Stimulated activated CD8-positive, alpha-beta memory T cell treated with anti-CD3 and anti-CD28 coated beads, Interleukin-7, amount 100 ng/mL, for 48 hours (primary cell): ENCODE data around the gene DHX34.
"Not testable (repeated sequence)": the region's sequence is repeated elsewhere in the genome, so short reads cannot be mapped to it uniquely, and the experiment has no call there.

Source experiments
- DNase-seq, 2 donors: peaks; one replicate each; pipeline ENCODE4 v3.0.0-alpha.2; 2020; ENCODE audit warnings: low read depth in 1 of 2; ENCODE audit errors: extremely low read depth in 1 of 2

DHX34 gene, protein sequence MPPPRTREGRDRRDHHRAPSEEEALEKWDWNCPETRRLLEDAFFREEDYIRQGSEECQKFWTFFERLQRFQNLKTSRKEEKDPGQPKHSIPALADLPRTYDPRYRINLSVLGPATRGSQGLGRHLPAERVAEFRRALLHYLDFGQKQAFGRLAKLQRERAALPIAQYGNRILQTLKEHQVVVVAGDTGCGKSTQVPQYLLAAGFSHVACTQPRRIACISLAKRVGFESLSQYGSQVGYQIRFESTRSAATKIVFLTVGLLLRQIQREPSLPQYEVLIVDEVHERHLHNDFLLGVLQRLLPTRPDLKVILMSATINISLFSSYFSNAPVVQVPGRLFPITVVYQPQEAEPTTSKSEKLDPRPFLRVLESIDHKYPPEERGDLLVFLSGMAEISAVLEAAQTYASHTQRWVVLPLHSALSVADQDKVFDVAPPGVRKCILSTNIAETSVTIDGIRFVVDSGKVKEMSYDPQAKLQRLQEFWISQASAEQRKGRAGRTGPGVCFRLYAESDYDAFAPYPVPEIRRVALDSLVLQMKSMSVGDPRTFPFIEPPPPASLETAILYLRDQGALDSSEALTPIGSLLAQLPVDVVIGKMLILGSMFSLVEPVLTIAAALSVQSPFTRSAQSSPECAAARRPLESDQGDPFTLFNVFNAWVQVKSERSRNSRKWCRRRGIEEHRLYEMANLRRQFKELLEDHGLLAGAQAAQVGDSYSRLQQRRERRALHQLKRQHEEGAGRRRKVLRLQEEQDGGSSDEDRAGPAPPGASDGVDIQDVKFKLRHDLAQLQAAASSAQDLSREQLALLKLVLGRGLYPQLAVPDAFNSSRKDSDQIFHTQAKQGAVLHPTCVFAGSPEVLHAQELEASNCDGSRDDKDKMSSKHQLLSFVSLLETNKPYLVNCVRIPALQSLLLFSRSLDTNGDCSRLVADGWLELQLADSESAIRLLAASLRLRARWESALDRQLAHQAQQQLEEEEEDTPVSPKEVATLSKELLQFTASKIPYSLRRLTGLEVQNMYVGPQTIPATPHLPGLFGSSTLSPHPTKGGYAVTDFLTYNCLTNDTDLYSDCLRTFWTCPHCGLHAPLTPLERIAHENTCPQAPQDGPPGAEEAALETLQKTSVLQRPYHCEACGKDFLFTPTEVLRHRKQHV

DNA sequence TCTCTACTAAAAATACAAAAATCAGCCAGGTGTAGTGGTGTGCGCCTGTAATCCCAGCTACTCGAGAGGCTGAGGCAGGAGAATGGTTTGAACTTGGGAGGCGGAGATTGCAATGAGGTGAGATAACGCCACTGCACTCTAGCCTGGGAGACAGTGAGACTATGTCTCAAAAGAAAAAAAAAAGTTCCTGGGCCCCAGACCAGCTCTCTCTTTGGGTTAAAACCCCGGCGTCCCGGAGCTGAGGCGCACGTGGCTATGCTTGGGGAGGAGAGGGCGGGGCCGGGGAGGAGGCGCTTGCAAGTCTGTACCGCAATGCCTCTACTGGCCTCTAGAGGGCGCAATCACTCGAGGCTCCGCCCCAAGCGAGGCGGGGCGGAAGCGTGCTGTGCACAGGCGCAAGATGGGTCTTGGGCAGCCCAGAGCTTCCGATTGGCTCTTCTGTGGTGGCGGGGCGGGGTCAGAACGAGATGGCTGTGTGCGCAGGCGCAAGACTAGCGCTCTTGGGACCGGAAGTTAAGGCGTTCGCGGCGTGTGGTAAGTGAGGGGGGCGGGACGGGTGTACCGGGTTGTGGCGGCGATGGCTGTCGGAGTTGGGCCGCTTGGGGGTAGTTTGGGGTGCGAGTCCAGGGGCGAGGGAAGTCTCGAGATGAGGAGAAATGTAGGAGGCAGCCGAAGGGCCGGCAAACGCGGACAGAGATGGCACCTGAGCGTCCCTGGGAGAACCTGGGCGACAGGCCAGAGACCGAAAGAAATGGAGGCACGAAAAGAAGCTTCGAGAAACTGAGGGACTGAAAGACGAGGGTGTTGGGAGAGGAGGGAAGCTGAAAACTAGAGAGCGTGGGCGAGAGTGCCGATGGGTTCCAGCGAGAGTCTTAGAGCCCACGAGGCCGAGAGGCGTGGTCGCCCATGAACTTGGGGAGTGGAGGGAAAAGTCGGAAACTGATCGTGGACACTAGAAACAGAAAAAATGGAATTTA, at the start of gene DHX34:
TSS of gene DHX34 (plus strand) at position 497 of the 977 bp plus-strand sequence. CDS start 3,716 bp downstream, outside the sequence.
- peak; percentile 97 to 99 for DNase-seq

DNA sequence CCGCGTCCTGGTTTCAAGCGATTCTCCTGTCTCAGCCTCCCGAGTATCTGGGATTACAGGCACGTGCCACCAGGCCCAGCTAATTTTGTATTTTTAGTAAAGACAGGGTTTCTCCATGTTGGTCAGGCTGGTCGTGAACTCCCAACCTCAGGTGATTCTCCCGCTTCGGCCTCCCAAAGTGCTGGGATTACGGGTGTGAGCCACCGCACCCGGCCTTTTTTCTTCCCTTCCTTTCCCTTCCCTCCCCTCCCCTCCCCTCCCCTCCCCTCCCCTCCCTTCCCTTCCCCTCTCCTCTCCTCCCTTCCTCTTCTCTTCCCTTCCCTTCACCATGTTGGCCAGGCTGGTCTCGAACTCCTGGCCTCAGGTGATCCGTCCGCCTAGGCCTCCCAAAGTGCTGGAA, 48.2 kb upstream of the DHX34 start:
- not testable (repeated sequence) for DNase-seq

DNA sequence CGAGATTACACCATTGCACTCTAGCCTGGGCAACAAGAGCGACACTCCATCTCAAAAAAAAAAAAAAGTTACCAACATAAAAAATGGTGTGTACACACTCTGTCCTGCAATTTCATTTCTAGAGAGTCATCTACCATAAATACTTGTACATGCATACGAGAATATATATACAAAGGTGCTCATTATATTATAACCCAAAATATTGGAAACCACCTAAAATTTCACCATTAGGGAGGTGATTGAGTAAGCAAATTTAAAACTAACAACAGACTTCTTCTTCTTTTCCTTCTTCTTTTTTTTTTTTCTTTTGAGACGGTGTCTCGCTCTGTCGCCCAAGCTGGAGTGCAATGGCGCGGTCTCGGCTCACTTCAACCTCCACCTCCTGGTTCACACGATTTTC, 46.9 kb upstream of the DHX34 start:
- DNase-seq: no peak

DNA sequence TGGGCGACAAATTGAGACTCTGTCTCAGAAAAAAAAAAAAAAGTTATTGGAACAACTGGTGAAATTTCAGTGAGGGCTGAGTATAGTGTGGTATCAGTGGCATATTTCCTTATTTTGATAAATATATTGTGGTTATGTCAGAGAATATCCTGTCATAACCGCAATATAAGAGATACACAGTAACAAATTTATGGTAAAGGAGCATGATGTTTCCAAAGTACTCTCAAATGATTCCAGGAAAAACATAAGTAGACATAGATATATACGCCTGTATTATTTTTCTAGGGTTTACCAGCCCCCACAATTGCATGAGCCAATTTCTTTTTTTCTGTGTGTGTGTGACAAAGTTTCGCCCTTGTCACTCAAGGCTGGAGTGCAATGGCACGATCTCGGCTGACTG, 45.1 kb upstream of the DHX34 start:
- DNase-seq: no peak

DNA sequence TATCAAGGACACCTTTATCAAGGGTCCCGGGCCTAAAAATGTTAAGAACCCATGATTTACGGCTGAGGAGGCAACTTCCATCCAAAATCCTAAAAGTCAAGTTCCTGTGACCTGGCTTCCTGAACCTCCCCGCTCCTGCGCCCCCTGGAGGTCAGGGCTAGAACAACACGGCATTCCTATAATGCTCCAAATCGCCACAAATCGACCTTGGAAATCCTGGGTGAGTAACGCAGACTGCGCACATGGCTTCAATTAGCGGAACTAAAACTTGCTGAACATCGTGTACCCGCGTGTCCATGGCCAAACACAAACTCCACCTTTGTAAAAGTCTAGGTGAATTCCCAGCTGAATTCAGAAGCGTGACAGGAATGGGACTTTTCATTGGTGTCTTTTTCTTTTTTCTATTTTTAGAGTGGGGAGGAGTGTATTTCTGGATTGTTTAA, 43.8 kb upstream of the DHX34 start:
- DNase-seq: no peak

DNA sequence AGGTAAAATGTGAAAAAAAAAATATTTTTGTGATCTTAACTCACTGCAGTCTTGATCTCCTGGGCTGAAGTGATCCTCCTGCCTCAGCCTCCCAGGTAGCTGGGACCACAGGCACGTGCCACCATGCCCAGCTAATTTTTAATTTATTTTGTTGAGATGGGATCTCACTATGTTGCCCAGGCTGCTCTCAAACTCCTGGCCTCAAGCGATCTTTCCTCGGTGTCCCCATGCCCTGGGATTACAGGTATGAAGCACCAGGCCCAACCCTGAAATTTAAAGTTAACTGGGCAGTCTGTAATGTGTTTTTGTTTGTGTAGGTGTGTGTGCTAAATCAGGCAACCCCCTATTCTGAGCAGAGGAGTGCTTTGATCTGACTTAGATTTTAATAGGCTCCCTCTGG, 42.8 kb upstream of the DHX34 start:
- no peak for DNase-seq

DNA sequence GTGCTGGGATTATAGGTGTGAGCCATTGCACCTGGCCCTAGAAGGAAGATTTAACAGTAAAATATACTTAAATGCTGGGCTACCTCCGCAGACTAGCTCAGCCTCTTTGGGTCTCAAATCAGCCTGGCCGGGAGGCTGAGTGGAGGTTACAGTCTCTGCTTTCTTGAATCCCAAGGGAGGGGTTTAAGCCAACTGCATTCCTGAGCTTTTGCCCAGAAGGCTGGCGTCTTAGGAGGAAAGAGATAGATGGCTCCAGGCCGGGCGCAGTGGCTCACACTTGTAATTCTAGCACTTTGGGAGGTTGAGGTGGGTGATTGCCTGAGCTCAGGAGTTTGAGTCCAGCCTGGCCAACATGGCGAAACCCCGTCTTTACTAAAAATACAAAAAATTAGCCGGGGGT, 40.1 kb upstream of the DHX34 start:
- no peak for DNase-seq

DNA sequence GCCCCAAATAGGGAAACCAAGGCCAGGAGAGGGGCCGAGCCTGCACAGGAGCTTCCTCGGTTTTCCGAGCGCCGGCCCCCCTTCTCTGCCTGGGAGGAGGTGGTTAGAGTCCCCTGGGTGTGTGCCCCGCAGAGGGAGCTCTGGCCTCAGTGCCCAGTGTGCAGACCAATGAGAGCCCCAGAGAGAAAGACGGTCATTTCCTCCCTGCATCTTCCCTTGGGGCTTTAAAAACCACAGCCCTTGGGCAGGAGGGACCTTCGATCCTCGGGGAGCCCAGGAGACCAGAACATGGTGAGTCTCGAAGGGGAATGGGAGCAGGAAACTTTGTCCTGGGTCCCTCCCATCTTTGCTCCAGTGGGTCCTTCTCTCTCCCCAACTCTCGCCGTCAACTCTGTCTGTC, 39.5 kb upstream of the DHX34 start, which contains the start of gene C5AR1:
TSS of gene C5AR1 (plus strand) at position 254 of the 400 bp plus-strand sequence. CDS start at position 289, 35 bp downstream.
- no peak for DNase-seq

DNA sequence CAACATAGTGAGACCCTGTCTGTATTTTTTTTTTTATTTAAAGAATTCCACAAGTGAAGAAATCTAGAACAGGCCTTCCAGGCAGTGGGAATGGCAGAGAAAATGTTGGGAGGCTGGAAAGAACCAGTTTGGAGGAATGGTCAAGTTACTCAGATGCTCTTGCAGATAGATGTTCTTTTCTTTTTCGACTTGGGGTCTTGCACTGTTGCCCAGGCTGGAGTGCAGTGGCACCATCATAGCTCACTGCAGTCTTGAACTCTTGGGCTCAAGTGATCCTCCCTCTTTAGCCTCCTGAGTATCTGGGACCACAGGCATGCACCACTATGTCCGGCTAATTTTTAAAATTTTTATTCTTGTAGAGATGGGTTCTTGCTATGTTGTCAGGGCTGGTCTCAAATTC, 38.8 kb upstream of the DHX34 start:
- no peak for DNase-seq

DNA sequence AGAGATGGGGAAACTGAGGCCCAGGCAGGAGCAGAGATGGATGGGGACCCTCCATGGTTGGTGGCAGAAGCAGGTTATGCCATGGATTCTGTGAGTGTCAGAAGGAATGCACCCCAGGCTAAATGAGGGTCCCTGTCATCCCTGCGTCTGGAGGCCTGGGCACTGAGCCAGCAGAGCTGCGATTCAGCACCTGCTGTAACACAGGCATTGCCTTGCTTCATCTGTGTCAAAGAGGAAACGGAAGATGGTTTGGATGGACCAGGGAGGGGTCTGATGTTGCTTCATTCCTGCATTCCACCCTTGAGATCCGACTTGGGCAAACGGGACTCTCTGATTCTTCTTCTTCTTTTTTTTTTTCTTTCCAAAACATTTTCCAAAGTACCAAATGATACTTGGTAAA, 38.3 kb upstream of the DHX34 start:
- no peak for DNase-seq

DNA sequence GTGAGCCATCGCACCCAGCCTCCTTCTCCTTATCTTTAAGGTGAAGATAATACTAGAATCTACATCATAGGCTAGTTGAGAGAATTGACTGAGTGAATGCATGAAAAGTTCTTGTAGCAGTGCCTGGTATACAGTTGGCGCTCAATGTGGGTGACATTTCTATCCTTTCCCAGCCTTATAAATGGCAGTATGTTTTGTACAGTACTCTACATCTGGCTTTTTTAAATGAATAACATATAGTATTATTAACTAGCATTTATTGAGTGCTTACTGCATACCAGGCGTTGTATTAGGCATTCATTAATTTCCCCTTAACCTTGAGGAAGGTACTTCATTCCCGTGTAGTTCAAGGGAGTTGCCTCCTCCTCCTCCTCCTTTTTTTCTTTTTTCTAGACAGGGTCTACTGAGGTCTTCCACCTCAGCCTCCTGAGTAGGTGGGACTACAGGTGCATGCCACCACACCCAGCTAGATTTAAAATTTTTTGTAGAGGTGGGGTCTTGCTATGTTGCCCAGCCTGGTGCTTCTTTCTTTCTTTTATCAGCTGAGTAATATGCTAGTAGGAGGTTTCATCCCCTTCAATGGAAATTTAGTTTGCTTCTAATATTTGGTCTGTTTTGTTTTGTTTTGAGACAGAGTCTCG, 36.6 kb upstream of the DHX34 start:
- no peak for DNase-seq

DNA sequence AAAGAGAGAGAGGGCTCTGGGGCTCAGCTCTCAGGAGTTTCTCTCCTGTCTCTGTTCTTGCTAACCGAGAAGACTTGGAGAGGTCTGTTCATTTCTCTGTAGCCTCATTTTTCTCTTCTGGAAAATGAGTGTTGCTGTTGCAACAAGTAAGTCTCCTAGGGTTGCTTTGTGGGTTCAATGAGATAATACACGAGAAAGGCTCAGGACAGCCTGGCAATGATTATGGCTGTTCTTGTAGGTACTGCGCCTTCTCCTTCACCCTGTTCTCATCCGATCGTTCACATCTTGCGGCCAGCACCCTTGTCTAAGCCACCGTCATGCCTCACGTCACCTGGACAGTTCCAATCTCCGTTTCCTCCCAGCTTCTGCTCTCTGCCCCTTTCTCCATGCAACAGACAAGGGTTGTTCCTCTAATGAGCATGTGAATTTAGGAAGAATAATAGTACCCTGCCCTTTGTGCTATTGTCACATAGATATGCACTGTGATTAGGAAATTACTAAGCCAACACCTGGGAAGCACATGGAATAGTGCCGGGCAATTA, 35.3 kb upstream of the DHX34 start:
- DNase-seq: no peak

DNA sequence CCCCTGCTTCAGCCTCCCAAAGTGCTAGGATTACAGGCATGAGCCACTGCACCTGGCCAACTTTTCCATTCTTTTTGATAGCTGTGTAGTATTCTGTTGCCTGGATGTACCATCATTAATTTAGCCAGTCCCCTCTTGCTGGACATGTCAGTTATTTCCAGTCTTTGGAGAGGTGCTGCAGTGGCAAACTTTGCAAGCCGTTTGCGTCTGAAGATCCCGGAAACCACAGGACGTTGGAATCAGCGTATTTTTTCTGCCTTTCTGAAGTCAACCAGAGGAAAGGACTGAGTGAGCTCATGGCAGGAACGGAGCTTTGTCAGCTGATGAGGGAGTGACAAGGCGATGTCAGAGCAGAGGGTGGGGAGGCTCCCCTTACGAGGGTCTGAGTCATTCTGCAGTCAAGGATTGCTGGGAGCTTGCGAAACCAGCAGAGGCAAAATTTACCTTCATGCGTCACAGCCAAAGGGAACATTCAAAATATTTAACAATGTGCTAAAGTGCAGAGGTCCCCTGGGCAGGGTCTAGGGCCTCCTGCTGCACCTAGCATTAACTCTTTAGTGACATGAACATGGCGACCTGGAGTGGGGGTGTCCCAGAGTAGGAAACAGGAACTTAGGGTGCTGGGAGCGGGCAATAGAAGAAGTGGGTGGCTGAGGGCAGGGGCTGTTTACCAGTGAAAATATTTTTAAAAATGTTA, 33.8 kb upstream of the DHX34 start:
- DNase-seq: peak in 1 of 2 donors; percentile 42

DNA sequence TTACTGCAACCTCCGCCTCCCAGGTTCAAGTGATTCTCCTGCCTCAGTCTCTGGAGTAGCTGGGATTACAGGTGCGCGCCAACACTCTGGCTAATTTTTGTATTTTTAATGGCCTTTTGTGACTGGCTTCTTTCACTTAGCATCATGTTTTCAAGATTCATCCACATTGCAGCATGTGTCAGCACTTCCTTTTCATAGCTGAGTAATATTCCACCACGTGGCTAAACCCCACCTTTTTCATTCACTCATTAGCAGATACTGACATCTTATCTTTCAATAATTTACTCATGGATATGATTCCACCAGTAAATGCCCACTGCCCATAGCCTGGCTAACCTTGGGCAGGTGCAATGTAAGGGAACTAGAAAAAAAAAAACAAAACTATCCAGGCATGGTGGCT, 32.6 kb upstream of the DHX34 start:
- DNase-seq: no peak

DNA sequence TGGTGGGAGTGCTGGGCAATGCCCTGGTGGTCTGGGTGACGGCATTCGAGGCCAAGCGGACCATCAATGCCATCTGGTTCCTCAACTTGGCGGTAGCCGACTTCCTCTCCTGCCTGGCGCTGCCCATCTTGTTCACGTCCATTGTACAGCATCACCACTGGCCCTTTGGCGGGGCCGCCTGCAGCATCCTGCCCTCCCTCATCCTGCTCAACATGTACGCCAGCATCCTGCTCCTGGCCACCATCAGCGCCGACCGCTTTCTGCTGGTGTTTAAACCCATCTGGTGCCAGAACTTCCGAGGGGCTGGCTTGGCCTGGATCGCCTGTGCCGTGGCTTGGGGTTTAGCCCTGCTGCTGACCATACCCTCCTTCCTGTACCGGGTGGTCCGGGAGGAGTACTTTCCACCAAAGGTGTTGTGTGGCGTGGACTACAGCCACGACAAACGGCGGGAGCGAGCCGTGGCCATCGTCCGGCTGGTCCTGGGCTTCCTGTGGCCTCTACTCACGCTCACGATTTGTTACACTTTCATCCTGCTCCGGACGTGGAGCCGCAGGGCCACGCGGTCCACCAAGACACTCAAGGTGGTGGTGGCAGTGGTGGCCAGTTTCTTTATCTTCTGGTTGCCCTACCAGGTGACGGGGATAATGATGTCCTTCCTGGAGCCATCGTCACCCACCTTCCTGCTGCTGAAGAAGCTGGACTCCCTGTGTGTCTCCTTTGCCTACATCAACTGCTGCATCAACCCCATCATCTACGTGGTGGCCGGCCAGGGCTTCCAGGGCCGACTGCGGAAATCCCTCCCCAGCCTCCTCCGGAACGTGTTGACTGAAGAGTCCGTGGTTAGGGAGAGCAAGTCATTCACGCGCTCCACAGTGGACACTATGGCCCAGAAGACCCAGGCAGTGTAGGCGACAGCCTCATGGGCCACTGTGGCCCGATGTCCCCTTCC, 28.9 kb upstream of the DHX34 start:
- DNase-seq: no peak

DNA sequence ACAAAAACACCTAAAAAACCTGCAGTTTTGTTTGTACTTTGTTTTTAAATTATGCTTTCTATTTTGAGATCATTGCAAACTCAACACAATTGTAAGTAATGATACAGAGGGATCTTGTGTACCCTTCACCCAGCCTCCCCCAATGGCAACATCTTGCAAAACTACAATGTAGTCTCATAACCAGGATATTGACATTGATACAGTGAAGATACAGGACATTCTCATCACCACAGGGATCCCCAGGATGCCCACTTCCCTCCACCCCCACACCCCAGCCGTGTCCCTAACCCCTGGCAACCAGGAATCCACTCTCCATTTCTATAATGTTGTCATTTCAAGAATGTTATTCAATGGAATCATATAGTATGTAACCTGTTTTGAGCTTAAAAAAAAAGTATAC, 27.5 kb upstream of the DHX34 start:
- DNase-seq: no peak

DNA sequence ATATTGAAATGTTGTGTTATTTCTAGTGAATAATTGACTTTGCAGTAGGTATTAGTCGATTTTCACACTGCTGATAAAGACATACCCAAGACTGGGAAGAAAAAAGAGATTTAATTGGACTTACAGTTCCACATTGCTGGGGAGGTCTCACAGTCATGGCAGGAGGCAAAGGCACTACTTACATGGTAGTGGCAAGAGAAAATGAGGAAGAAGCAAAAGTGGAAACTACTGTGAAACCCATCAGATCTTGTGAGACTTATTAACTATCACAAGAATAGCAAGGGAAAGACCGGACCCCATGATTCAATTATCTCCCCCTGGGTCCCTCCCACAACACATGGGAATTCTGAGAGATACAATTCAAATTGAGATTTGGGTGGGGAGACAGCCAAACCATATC, 27.1 kb upstream of the DHX34 start:
- DNase-seq: no peak

DNA sequence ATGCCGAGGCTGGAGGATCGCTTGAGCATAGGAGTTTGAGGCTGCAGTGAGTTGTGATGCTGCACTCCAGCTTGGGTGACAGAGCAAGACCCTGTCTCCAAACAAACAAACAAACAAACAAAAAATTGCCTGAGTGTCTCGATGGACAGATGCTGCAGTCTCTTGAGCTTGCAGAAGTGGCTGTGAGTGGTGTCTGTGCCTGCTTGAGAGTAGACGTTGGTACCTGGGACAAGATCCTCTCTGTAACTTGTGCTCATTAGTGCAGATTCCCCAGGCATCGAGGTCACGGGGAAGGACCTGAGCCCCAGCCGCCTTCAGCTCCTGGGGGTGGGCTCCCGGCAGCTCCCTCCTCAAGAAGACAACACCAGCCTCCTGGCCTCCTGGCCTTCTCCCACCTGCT, 25.7 kb upstream of the DHX34 start:
- no peak for DNase-seq
